ENCODE measurements around the gene SLC4A5.
"Not testable (repeated sequence)": the region's sequence is repeated elsewhere in the genome, so short reads cannot be mapped to it uniquely, and the experiment has no call there.

SLC4A5 gene

GRCh38 chr2:74361327-74361726, 18.1 kb upstream of the SLC4A5 start:
- H3K36me3 ChIP-seq (ENCODE audit: control insufficient read depth, insufficient read depth, low read length): peaks cover 58% of the 10 kb centered on the region
- H3K4me3 ChIP-seq (ENCODE audit: low read length): no peak overlapping the region
- H3K4me1 ChIP-seq (ENCODE audit: control insufficient read depth, insufficient read depth, low read length): no peaks in the 10 kb centered on the region
- H3K27me3 ChIP-seq (ENCODE audit: control insufficient read depth, insufficient read depth, low read length): no peaks in the 10 kb centered on the region
- no peak overlapping the region for H3K9ac ChIP-seq (ENCODE audit: low read length)
- no peak overlapping the region for H3K27ac ChIP-seq (ENCODE audit: low read depth, low read length)

DNA sequence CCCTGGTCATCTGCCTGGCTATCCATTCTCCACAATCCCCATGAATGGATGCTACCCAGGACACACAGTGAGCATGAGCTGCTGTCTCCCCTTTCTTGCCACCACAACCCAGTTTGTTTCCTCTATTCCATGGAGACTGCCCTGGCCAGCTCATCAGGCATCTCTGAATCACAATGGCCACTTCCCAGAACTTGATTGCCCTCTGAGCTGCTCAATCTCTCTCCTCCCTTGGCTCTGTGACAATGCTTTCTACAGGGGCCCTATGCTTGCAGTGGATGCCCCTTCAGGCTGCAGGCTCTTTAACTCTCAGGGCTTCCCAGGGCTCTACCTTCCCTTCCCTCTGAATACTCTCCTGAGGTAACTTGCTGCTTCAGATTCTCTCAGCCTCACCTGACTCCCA, 14.4 kb upstream of the SLC4A5 start:
- Histone ChIP-seq H3K27ac (ENCODE audit: low read depth, low read length) (no peak overlapping the region), H3K4me1 (ENCODE audit: control insufficient read depth, insufficient read depth, low read length) (no peaks in the 10 kb centered on the region), H3K27me3 (ENCODE audit: control insufficient read depth, insufficient read depth, low read length) (no peaks in the 10 kb centered on the region), H3K4me3 (ENCODE audit: low read length) (no peak overlapping the region), H3K9ac (ENCODE audit: low read length) (no peak overlapping the region), H3K36me3 (ENCODE audit: control insufficient read depth, insufficient read depth, low read length) (peaks cover 30% of the 10 kb centered on the region)

DNA sequence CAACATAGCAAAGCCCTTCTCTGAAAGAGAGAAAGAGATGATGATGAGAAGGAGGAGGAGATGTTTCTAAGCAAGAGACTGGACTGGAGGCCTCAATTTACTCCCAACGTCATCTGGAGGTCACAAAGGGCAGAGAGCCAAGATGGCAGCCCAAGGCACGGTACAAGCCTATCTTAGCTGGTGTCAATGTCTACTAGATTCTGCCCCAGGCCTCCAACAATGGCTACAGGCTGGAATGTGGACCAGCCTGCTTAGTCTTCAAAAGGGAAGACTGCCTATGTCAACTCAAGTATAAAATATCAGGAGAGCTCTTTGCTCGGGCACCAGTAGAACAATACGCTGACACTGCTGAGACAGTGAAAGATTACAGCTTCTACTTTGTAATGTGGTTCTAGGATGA, 6.7 kb upstream of the SLC4A5 start:
- Histone ChIP-seq H3K27ac (ENCODE audit: low read depth, low read length) (no peak overlapping the region), H3K4me1 (ENCODE audit: control insufficient read depth, insufficient read depth, low read length) (no peaks in the 10 kb centered on the region), H3K36me3 (ENCODE audit: control insufficient read depth, insufficient read depth, low read length) (no peaks in the 10 kb centered on the region), H3K9ac (ENCODE audit: low read length) (no peak overlapping the region), H3K27me3 (ENCODE audit: control insufficient read depth, insufficient read depth, low read length) (no peaks in the 10 kb centered on the region), H3K4me3 (ENCODE audit: low read length) (no peak overlapping the region)

- Histone ChIP-seq H3K27ac (ENCODE audit: low read depth, low read length) (no peak overlapping the region), H3K4me1 (ENCODE audit: control insufficient read depth, insufficient read depth, low read length) (no peaks in the 10 kb centered on the region), H3K36me3 (ENCODE audit: control insufficient read depth, insufficient read depth, low read length) (no peaks in the 10 kb centered on the region), H3K9ac (ENCODE audit: low read length) (no peak overlapping the region), H3K27me3 (ENCODE audit: control insufficient read depth, insufficient read depth, low read length) (no peaks in the 10 kb centered on the region), H3K4me3 (ENCODE audit: low read length) (no peak overlapping the region)
These were observed 4.5 kb upstream of the SLC4A5 start for GRCh38 chr2:74347742-74348141.

GRCh38 chr2:74347303-74347702, 4.1 kb upstream of the SLC4A5 start:
- H3K27me3 ChIP-seq (ENCODE audit: control insufficient read depth, insufficient read depth, low read length): no peaks in the 10 kb centered on the region
- no peak overlapping the region for H3K9ac ChIP-seq (ENCODE audit: low read length)
- H3K27ac ChIP-seq (ENCODE audit: low read depth, low read length): no peak overlapping the region
- no peaks in the 10 kb centered on the region for H3K4me1 ChIP-seq (ENCODE audit: control insufficient read depth, insufficient read depth, low read length)
- H3K36me3 ChIP-seq (ENCODE audit: control insufficient read depth, insufficient read depth, low read length): no peaks in the 10 kb centered on the region
- H3K4me3 ChIP-seq (ENCODE audit: low read length): no peak overlapping the region

DNA sequence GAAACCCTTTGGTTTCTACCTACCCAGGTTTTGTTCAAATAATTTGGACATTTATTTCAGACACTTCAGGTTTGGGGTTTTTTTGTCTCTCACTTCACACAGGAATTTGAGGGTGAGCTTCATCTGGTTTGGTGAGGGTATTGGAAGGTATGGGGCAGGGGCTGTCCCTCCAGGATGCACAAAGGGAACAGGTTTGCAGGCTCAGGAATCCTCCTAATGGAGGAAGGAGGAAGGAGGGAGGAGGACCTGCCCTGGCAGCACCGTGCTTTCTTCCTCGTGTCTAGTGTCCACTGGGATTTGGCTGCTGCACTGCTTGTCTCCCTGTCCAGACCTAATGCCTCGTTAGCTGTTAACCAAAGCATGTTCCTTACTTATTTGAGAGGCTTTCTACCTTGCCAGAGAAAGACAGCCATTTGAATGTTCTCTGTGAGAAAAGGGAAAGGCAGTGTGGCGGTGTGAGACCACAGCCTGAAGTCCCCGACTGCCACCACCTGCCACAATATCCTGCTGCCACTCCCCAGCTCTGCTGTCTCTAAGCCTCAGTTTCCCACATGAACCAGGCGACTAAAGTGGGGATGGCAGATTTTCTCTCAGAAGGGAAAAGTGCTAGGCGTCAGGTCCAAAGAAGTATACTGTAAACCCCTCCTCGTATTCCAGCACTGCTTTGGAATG, 2.2 kb upstream of the SLC4A5 start:
- Histone ChIP-seq H3K27me3 (ENCODE audit: control insufficient read depth, insufficient read depth, low read length) (no peaks in the 10 kb centered on the region), H3K9ac (ENCODE audit: low read length) (no peak overlapping the region), H3K36me3 (ENCODE audit: control insufficient read depth, insufficient read depth, low read length) (no peaks in the 10 kb centered on the region), H3K27ac (ENCODE audit: low read depth, low read length) (no peak overlapping the region), H3K4me3 (ENCODE audit: low read length) (no peak overlapping the region), H3K4me1 (ENCODE audit: control insufficient read depth, insufficient read depth, low read length) (no peaks in the 10 kb centered on the region)

DNA sequence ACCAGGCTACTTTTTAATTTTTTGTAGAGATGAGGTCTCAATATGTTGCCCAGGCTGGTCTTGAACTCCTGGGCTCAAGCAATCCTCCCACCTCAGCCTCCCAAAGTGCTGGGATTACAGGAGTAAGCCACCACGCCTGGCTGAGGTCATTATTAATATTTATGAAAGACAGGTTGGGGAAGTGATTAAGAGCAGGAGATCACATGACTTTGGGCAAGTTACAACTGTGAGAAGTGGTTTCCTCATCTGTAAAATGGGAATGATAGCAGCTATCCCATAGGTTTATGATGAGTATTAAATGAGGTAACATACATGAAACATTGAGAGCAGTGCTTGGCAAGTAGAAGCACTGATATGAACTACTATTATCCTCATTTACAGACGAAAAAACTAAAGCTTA, 7.0 kb downstream of the SLC4A5 start:
- H3K9ac ChIP-seq (ENCODE audit: low read length); H3K27me3 ChIP-seq (ENCODE audit: control insufficient read depth, insufficient read depth, low read length); H3K27ac ChIP-seq (ENCODE audit: low read depth, low read length); H3K4me3 ChIP-seq (ENCODE audit: low read length); H3K36me3 ChIP-seq (ENCODE audit: control insufficient read depth, insufficient read depth, low read length); H3K4me1 ChIP-seq (ENCODE audit: control insufficient read depth, insufficient read depth, low read length): not testable (repeated sequence)

GRCh38 chr2:74334931-74335333, 8.3 kb downstream of the SLC4A5 start:
- Histone ChIP-seq H3K4me3 (ENCODE audit: low read length) (no peak overlapping the region), H3K27ac (ENCODE audit: low read depth, low read length) (no peak overlapping the region), H3K27me3 (ENCODE audit: control insufficient read depth, insufficient read depth, low read length) (no peaks in the 10 kb centered on the region), H3K36me3 (ENCODE audit: control insufficient read depth, insufficient read depth, low read length) (peaks cover 2% of the 10 kb centered on the region), H3K9ac (ENCODE audit: low read length) (no peak overlapping the region), H3K4me1 (ENCODE audit: control insufficient read depth, insufficient read depth, low read length) (no peaks in the 10 kb centered on the region)

DNA sequence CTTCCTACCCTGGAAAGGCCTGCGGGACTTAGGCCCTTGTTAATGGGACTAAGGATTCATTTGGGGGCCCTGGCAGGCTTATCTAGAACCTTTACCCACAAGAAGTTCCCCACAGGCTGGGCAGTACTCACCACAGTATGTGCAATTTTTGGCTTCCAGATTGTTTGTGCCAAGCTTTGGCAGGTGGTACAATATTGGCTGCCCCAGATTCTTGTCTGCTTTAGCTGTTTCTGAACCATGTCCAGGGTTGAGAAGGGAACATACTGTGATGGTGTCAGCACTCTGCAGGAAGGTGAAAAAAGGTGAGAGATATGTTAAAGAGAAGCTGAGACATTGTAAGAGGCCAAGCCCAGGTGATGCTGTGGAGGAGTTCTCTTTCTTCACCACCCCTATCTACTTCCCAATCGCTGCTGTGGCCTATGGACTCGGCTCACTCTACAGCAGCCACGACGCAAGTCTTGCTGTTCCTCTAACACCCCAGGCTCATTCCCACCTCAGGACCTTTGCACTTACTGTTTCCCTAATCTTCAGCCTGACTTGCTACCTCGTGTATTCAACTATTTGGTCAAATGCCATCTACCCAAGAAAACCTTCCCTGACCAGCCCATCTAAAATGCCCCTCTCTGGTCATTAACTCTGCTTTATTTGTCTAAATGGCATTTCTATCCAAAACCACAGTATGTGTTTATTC, 9.2 kb downstream of the SLC4A5 start:
- H3K9ac ChIP-seq (ENCODE audit: low read length): no peak overlapping the region
- peaks cover 2% of the 10 kb centered on the region for H3K36me3 ChIP-seq (ENCODE audit: control insufficient read depth, insufficient read depth, low read length)
- no peaks in the 10 kb centered on the region for H3K27me3 ChIP-seq (ENCODE audit: control insufficient read depth, insufficient read depth, low read length)
- H3K27ac ChIP-seq (ENCODE audit: low read depth, low read length): no peak overlapping the region
- no peak overlapping the region for H3K4me3 ChIP-seq (ENCODE audit: low read length)
- no peaks in the 10 kb centered on the region for H3K4me1 ChIP-seq (ENCODE audit: control insufficient read depth, insufficient read depth, low read length)

DNA sequence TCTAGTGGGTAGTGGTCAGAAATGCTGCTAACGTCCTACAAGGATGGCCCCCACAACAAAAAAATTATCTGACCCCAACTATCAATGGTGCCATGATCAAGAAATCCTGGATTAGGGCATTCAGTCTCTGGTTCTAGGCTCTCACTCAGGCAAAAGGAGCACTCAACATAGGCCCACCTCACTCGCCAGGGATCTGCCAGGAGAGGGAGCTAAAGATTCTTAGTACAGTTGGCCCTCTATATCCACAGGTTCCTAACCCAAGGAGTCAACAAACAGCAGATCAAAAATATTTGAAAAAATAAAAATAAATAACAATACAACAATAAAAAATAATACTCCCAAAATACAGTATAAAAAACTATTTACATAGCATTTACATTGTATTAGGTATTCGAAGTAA, 10.0 kb downstream of the SLC4A5 start:
- Histone ChIP-seq H3K4me1 (ENCODE audit: control insufficient read depth, insufficient read depth, low read length) (no peaks in the 10 kb centered on the region), H3K27ac (ENCODE audit: low read depth, low read length) (no peak overlapping the region), H3K27me3 (ENCODE audit: control insufficient read depth, insufficient read depth, low read length) (no peaks in the 10 kb centered on the region), H3K9ac (ENCODE audit: low read length) (no peak overlapping the region), H3K36me3 (ENCODE audit: control insufficient read depth, insufficient read depth, low read length) (peaks cover 2% of the 10 kb centered on the region), H3K4me3 (ENCODE audit: low read length) (no peak overlapping the region)

DNA sequence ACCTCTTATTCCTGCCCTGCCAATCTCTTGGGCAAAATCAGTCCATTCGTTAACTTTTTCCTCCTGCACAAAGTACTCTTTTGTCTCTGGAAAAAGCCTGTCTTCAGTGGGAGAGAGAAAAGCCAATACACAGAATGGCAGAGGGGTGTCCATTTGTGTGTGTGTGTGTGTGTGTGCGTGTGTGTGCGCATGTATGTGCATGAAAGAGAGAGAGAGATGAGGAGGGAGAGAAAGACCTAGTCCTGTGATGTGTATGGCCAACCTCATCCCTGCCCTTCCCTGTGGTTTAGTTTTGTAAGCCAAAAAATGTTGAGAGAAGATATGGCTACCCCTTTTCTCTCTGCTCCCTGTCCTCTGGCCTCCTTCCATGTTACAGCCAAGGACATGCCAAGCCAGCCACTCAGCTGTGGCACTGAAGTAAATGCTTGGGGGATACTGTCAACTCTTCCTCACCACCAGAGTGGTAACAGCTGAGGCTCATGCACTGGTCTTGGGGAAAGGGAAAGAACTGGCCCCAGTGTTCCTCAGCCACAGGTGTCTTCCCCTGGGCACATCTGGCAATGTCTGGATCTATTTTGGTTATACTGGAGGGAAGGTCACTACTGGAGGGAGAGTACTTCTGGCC, 10.6 kb downstream of the SLC4A5 start:
- Histone ChIP-seq H3K4me1 (ENCODE audit: control insufficient read depth, insufficient read depth, low read length) (no peaks in the 10 kb centered on the region), H3K27ac (ENCODE audit: low read depth, low read length) (no peak overlapping the region), H3K4me3 (ENCODE audit: low read length) (no peak overlapping the region), H3K36me3 (ENCODE audit: control insufficient read depth, insufficient read depth, low read length) (peaks cover 2% of the 10 kb centered on the region), H3K27me3 (ENCODE audit: control insufficient read depth, insufficient read depth, low read length) (no peaks in the 10 kb centered on the region), H3K9ac (ENCODE audit: low read length) (no peak overlapping the region)

- Histone ChIP-seq H3K9ac (ENCODE audit: low read length) (no peak overlapping the region), H3K27me3 (ENCODE audit: control insufficient read depth, insufficient read depth, low read length) (no peaks in the 10 kb centered on the region), H3K4me1 (ENCODE audit: control insufficient read depth, insufficient read depth, low read length) (no peaks in the 10 kb centered on the region), H3K4me3 (ENCODE audit: low read length) (no peak overlapping the region), H3K27ac (ENCODE audit: low read depth, low read length) (no peak overlapping the region), H3K36me3 (ENCODE audit: control insufficient read depth, insufficient read depth, low read length) (peaks cover 2% of the 10 kb centered on the region)
These were observed 14.6 kb downstream of the SLC4A5 start for GRCh38 chr2:74328573-74328972.

GRCh38 chr2:74328074-74328473, 15.1 kb downstream of the SLC4A5 start:
- no peak overlapping the region for H3K9ac ChIP-seq (ENCODE audit: low read length)
- H3K4me1 ChIP-seq (ENCODE audit: control insufficient read depth, insufficient read depth, low read length): no peaks in the 10 kb centered on the region
- no peak overlapping the region for H3K4me3 ChIP-seq (ENCODE audit: low read length)
- no peaks in the 10 kb centered on the region for H3K27me3 ChIP-seq (ENCODE audit: control insufficient read depth, insufficient read depth, low read length)
- H3K36me3 ChIP-seq (ENCODE audit: control insufficient read depth, insufficient read depth, low read length): peaks cover 2% of the 10 kb centered on the region
- no peak overlapping the region for H3K27ac ChIP-seq (ENCODE audit: low read depth, low read length)

Measured in rectal smooth muscle tissue (tissue), 1 donor.